MCF 10A (cell line): ENCODE measurements around the gene UNC13B. TPM values are rescaled to one million over a fixed set of nuclear protein-coding genes. Genes with fewer than 3 reads are reported as not detected.
A peak's percentile ranks its signal among the peaks of the same experiment; 100 is the strongest.

Experiments used
- BruUV-seq: library from RNA; stranded (reverse); fragments of 400-500 nt; replicated peaks from 2 replicates; lab custom pipeline; 2021; lab: Mats Ljungman, UMichigan
- CTCF ChIA-PET: fragments of 300-600 bp; sonication (Branson Sonifier 250); formaldehyde crosslinking; extraction: SDS; loops from one replicate; lab custom pipeline; 2021; ENCODE audit warnings: antibody characterized with exemption, inconsistent platforms; lab: Yijun Ruan, JAX
- POLR2A ChIA-PET: fragments of 300-600, 350-650 bp; sonication (Branson Sonifier 250); formaldehyde crosslinking; extraction: SDS; loops from one replicate; lab custom pipeline; 2020; ENCODE audit warnings: antibody characterized with exemption, inconsistent platforms; lab: Yijun Ruan, JAX
- DNase-seq: peaks from one replicate; pipeline ENCODE4 v3.0.0-alpha.2; 2018; ENCODE audit not compliant: unreplicated experiment
- H3K27ac Mint-ChIP-seq: one replicate; pipeline ENCODE4 v1.8.0; 2022; ENCODE audit warnings: mild to moderate bottlenecking, low read depth, mixed read lengths; ENCODE audit not compliant: unreplicated experiment
- H3K27me3 Mint-ChIP-seq: one replicate; pipeline ENCODE4 v1.8.0; 2022; ENCODE audit warnings: mixed read lengths; ENCODE audit not compliant: insufficient read depth, unreplicated experiment
- H3K36me3 Mint-ChIP-seq: one replicate; pipeline ENCODE4 v1.8.0; 2022; ENCODE audit warnings: mild to moderate bottlenecking, moderate library complexity, mixed read lengths; ENCODE audit not compliant: insufficient read depth, unreplicated experiment
- H3K4me1 Mint-ChIP-seq: one replicate; pipeline ENCODE4 v1.8.0; 2022; ENCODE audit warnings: mixed read lengths; ENCODE audit not compliant: insufficient read depth, unreplicated experiment
- H3K4me3 Mint-ChIP-seq: one replicate; pipeline ENCODE4 v1.8.0; 2022; ENCODE audit warnings: mild to moderate bottlenecking, moderate library complexity, mixed read lengths; ENCODE audit not compliant: unreplicated experiment
- H3K9me3 Mint-ChIP-seq: one replicate; pipeline ENCODE4 v1.8.0; 2022; ENCODE audit warnings: mixed read lengths; ENCODE audit not compliant: unreplicated experiment
- CTCF ChIP-seq: fragments of 200-600 bp; IDR thresholded peaks from one replicate; pipeline ENCODE4 v1.8.0; 2022; ENCODE audit warnings: antibody characterized with exemption, mild to moderate bottlenecking; ENCODE audit not compliant: unreplicated experiment
- intact Hi-C: fragments of 100-400 bp; cut with micrococcal nuclease; formaldehyde crosslinking; loops from 2 replicates; pipeline ENCODE4 v1.14.1; 2022
- total RNA-seq: library from RNA; stranded (reverse); gene quantifications from 2 replicates; pipeline ENCODE4 v1.2.3, GENCODE V29; 2022

The UNC13B gene
- total RNA-seq, 1 experiment from 2014 or later: 22.9 TPM

GRCh38 chr9:35257986-35258659 is 96.3 kb downstream of the UNC13B start:
- no peak for TF ChIP-seq CTCF
- Mint-ChIP-seq H3K36me3 (no peaks in the 10 kb centered on the region), H3K4me3 (no peak overlapping the region), H3K27me3 (no peaks in the 10 kb centered on the region), H3K9me3 (no peaks in the 10 kb centered on the region), H3K4me1 (peaks cover 8% of the 10 kb centered on the region), H3K27ac (no peak overlapping the region)
- intact Hi-C loops: loop anchor here (1.0 to 2.0 kb wide), 2 partner anchors 219 to 359 kb away; no protein-coding TSS in a partner anchor
- POLR2A ChIA-PET: interaction anchor here (0.7 to 2.1 kb wide), 9 partner anchors 10 to 178 kb away, joined by 3 to 9 read pairs (median 4); partner anchors contain the start of genes ATOSB, FANCG and UNC13B
- no TSS peak for BruUV-seq
- CTCF ChIA-PET: interaction anchor here (0.6 to 3.2 kb wide), 10 partner anchors 31 to 417 kb away, joined by 3 to 24 read pairs (median 6); partner anchors contain the start of genes ATOSB and UNC13B
- DNase-seq: peak; percentile 22

GRCh38 chr9:35258660-35259474 is 97.1 kb downstream of the UNC13B start:
- no peaks in the 10 kb centered on the region for H3K36me3 Mint-ChIP-seq
- DNase-seq: peak; percentile 81
- intact Hi-C loops: loop anchor here (1.0 to 2.0 kb wide), 3 partner anchors 143 to 360 kb away; no protein-coding TSS in a partner anchor
- TF ChIP-seq CTCF: peak; percentile 71
- H3K27me3 Mint-ChIP-seq: no peaks in the 10 kb centered on the region
- no TSS peak for BruUV-seq
- ChIA-PET CTCF (interaction anchor here (0.6 to 3.2 kb wide), 28 partner anchors 9 to 926 kb away, joined by 3 to 24 read pairs (median 4); partner anchors contain the start of genes ATOSB, PIGO and UNC13B), POLR2A (interaction anchor here (0.6 to 2.1 kb wide), 10 partner anchors 9 to 179 kb away, joined by 3 to 9 read pairs (median 4); partner anchors contain the start of genes ATOSB, FANCG and UNC13B)
- no peak overlapping the region for H3K27ac Mint-ChIP-seq
- no peak overlapping the region for H3K4me3 Mint-ChIP-seq
- peaks cover 8% of the 10 kb centered on the region for H3K4me1 Mint-ChIP-seq
- H3K9me3 Mint-ChIP-seq: no peaks in the 10 kb centered on the region

- Mint-ChIP-seq H3K4me1 (peaks cover 8% of the 10 kb centered on the region), H3K27me3 (no peaks in the 10 kb centered on the region), H3K27ac (no peak overlapping the region), H3K4me3 (no peak overlapping the region), H3K9me3 (no peaks in the 10 kb centered on the region), H3K36me3 (no peaks in the 10 kb centered on the region)
- ChIA-PET POLR2A (interaction anchor here (1.0 kb wide), 1 partner anchor 98 kb away, joined by 4 read pairs; the partner anchor contains the start of gene UNC13B), CTCF (interaction anchor here (0.6 to 3.2 kb wide), 12 partner anchors 8 to 394 kb away, joined by 3 to 24 read pairs (median 4); partner anchors contain the start of gene ATOSB)
- no peak for TF ChIP-seq CTCF
- DNase-seq: no peak
- intact Hi-C loops: no loop called here
- no TSS peak for BruUV-seq
Observed at GRCh38 chr9:35260186-35260585, 98.4 kb downstream of the UNC13B start.
